LNCaP clone FGC (cell line): ENCODE measurements around the gene CRCP.

ENCODE experiments used
- DNase-seq: peaks from one replicate; pipeline ENCODE4 v3.0.0-alpha.2; 2011; ENCODE audit warnings: low read depth
- H3K4me3 ChIP-seq: 2 replicates; pipeline ENCODE4 v1.5.1; 2011; ENCODE audit warnings: mild to moderate bottlenecking, low read depth, low read length, control low read depth
- TF ChIP-seq, protein P1 (sequence below): IDR thresholded peaks from 2 replicates; pipeline ENCODE4 v1.5.1; 2012; ENCODE audit warnings: mild to moderate bottlenecking; ENCODE audit not compliant: control insufficient read depth, insufficient read depth; ENCODE audit errors: extremely low read depth

Gene CRCP

DNA sequence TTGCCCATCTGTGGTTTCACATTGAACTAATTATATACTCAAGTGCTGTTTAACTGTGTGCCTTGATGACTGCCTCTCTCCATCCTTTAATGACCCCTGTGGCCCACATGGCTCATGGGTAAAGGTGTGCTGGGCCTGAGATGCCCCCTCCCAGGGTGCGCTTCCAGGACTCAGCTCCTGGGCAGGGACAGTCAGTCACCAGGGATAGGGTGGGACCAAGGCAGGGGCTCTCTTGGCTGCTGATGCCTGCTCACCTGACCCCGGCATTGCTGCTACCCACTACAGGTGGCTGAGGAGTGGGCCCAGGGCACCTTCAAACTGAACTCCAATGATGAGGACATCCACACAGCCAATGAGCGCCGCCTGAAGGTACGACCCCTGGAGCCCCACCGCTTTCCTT is 32.6 kb upstream of the CRCP start:
- TF ChIP-seq, protein P1, sequence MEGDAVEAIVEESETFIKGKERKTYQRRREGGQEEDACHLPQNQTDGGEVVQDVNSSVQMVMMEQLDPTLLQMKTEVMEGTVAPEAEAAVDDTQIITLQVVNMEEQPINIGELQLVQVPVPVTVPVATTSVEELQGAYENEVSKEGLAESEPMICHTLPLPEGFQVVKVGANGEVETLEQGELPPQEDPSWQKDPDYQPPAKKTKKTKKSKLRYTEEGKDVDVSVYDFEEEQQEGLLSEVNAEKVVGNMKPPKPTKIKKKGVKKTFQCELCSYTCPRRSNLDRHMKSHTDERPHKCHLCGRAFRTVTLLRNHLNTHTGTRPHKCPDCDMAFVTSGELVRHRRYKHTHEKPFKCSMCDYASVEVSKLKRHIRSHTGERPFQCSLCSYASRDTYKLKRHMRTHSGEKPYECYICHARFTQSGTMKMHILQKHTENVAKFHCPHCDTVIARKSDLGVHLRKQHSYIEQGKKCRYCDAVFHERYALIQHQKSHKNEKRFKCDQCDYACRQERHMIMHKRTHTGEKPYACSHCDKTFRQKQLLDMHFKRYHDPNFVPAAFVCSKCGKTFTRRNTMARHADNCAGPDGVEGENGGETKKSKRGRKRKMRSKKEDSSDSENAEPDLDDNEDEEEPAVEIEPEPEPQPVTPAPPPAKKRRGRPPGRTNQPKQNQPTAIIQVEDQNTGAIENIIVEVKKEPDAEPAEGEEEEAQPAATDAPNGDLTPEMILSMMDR: no peak
- H3K4me3 ChIP-seq: no peak overlapping the region

DNA sequence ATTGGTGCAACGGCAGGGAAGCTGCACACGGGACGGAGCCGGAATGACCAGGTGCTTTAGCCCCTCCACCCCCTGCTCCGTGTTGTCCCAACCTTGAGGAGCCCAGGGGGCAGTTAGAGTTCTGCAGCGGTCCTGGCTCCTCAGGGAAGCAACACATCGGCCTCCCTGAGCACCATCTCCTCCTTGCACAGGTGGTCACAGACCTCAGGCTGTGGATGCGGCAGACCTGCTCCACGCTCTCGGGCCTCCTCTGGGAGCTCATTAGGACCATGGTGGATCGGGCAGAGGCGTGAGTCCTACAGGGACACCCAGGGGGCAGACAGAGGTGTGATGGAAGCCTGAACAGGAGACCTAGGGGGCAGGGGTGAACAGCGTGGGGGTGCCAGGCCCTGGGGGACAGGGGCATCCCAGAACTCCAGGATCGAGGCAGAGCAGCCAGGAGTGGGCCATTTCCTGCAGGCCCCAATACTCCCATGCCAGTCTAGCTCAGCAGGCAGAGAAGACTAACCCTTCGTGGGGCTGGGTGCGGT is 31.7 kb upstream of the CRCP start:
- DNase-seq: no peak
- no peak overlapping the region for H3K4me3 ChIP-seq
- TF ChIP-seq, protein P1: no peak

More for the DNA sequence above, 32.6 kb upstream of the CRCP start:
- DNase-seq: no peak

DNA sequence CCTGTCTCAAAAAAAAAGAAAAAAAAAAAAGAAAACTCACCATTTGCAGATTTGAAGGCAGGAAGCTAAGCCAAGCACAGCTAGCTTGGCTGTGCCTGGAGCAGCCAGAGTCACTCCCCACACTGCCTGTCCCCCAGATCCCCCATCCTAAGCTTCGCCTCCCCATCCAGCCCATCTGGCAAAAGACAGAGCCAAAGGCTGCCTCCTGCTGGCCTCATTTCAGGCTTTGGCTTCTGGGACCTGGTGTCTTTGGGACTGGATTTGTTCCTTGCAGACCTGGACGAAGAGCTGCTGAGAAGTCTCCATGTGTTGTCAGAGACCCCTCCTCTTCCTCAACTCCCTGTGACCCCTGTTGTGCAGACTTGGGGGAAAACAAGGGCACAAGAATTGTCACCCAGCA is 31.0 kb upstream of the CRCP start:
- DNase-seq: no peak
- TF ChIP-seq, protein P1: no peak
- no peak overlapping the region for H3K4me3 ChIP-seq

DNA sequence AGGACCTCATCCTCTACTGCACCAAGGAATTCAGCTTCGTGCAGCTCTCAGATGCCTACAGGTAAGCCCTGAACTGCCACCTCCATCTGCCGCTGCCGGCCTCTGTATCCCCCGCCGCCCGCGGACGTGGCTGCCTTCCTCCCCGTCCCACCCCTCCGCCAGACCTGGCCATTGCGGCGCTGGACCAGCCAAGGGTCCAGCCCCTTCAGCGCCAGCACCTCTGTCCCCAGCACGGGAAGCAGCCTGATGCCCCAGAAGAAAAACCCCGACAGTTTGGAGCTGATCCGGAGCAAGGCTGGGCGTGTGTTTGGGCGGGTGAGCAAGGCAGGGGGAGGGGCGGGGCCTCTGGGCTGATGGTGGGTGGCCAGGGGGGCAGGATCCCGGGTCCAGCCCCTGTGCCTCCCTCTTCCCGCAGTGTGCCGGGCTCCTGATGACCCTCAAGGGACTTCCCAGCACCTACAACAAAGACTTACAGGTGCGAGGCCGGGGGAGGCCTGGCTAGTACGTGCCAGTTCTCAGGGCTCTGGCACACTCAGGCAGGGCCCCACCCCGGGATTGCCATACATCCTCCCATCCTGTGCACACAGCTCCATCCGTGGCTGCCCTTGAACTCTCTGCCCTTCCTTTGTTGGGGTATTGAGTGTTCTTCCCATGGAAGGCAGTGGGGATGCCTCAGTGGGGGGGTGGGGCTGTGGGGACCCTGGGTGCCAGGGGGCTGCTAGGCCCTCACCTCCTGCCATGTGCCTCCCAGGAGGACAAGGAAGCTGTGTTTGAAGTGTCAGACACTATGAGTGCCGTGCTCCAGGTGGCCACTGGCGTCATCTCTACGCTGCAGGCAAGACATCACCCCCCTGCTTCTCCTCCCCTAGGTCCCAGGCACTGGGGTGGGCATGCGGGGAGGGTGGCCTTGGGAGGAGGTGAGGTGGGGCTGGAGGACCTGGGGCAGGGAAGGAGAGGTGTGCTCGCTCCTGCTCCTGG is 25.5 kb upstream of the CRCP start:
- H3K4me3 ChIP-seq: no peak overlapping the region
- TF ChIP-seq, protein P1: no peak
- no peak for DNase-seq

DNA sequence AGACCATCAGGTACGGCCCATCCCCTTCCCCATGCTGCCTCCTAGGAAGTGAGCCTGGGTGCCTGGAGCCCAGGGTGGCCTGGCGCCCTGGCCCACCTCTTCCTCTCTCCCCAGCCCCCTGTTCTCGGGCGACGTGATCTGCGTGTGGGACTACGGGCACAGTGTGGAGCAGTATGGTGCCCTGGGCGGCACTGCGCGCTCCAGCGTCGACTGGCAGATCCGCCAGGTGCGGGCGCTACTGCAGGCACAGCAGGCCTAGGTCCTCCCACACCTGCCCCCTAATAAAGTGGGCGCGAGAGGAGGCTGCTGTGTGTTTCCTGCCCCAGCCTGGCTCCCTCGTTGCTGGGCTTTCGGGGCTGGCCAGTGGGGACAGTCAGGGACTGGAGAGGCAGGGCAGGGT is 22.0 kb upstream of the CRCP start:
- no peak for DNase-seq
- TF ChIP-seq, protein P1: no peak
- no peak overlapping the region for H3K4me3 ChIP-seq

DNA sequence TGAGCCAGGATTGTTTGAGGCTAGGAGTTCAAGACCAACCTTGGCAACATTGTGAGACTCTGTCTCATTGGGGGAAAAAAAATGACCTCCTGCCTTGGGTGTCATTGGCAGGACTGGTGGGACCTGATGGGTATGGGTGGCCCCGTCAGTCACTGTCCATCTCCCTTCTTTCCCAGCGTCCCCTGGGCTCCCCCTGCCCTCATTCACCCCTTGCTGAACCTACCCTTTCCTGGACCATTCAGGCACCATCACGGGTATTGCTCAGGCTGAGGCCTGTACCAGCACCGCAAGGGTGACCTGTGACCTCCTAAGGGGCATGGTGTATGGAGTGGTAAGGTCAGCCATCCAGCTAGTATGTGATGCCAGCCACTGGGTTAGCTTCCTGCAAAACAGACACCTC is 19.6 kb upstream of the CRCP start:
- TF ChIP-seq, protein P1: no peak
- no peak overlapping the region for H3K4me3 ChIP-seq
- no peak for DNase-seq
